NCI-H1436 treated with DMSO at 0.1 percent for 48 hours (cell line): ENCODE results near the gene ZNF185.
A peak's percentile ranks its signal among the peaks of the same experiment; 100 is the strongest.

ENCODE experiments used
- DNase-seq: peaks from one replicate; lab custom pipeline; 2025; lab: John Stamatoyannopoulos, UW

ZNF185 gene

DNA sequence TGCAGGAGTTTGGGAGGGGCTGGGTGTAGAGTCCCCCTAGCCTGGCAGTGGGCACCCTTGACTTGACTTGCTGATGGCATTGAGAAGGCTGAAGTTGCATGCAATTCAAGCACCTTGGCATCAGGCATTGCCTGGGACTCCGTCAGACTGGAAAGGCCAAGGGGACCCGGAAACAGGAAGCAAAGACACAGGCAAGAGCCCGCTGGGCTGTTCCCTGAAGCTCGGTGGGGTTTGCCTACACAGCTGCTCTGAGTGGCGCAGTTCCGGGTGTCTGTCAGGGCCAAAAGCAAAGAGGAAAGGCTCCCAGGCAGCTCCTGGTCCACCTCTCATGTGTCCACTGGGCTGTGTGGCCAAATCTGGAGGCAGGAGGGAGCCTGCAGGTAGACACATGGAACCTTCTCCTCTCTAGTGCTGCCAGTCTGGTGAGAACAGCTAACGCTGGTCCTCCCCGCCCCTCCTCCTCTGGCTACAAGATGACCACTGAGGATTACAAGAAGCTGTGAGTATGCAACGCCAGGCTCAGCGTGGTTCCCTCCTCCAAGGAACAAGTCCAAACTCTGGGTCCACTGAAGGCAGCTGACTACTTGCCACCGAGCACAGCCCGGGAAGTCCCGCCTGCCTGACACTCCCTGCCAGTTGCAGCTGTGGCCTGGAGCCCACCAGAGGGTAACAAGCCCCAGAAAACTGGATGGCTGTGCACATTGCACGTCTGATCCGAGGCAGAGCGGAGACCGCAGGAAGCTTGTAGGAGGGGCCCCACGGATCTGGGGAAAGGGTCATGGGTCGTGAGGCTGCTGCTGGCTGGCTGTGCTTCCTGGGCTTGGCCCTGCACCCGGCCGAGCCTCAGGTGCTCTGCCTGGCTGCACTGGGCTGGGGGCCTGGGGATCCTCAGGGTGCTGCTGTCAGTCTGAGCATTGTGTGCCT is 20.1 kb downstream of the ZNF185 start:
- no peak for DNase-seq

DNA sequence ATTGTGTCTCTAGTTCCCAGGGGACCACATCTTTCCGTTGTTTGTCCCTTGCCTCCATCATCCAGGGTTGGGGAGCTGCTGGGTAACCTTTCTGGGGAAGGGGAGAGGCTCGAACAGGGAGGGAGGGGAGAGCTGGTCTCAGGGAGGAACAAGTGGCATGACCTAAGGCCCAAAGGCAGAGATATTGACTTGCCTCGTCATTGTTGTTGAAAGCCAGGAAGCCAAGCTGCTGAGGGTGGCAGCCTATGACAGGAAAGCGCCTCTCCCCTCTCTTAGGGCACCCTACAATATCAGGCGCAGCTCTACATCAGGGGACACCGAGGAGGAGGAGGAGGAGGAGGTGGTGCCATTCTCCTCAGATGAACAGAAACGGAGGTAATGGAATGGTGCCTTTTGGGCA is 20.8 kb downstream of the ZNF185 start:
- DNase-seq = no peak

DNA sequence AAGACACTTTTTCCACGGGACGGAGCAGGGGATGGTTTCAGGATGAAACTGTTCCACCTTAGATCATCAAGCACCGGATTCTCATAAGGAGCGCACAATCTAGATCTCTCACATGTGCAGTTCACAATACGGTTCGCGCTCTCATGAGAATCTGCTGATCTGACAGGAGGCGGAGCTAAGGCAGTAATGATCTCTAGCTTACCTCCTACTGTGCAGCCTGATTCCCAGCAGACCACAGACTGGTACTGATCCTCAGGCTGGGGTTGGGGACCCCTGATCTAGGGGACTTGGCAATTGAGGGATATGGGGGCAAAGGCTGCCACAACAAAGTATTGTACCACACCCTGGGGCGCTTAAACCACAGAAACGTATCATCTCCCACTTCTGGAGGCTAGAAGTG is 25.7 kb downstream of the ZNF185 start:
- no peak for DNase-seq

DNA sequence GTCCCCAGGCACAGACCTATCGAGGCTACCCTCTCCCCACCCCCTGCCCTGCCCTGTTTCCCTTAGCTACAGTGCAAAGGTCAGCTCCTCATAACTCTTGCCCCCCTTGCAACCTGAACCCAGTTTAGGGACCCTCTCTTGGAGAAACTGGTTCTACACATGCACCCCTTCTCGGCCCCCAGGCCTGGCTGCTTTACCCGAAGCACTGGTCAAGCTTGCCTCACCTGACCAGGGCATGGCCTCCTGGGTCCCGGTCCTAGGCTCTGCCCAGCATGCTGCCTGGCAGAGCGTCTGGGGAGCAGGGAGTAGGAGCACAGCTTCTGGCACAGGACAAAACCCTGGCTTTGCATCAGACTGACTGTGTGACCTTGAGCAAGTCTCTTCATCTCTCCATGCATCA is 28.0 kb downstream of the ZNF185 start:
- no peak for DNase-seq

DNA sequence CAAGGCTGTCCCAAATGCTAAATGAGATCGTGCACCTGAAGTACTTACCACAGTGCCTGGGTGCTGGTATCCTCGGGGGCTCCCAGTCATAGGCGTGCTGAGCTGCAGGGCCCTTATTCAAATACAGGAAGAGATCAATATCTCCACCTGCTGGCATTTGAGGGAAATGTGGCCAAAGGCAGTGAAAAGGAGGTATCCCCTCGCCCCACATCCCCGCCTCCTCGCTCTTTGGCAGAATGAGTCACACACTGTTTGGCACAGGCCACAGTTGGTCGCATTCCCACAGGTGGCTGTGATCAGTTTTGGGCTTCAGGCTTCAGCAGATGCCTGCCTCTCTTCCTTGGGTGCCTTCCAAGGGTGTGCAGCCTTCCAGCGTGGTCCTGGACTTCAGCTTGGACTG is 28.4 kb downstream of the ZNF185 start:
- DNase-seq = peak; percentile 16

DNA sequence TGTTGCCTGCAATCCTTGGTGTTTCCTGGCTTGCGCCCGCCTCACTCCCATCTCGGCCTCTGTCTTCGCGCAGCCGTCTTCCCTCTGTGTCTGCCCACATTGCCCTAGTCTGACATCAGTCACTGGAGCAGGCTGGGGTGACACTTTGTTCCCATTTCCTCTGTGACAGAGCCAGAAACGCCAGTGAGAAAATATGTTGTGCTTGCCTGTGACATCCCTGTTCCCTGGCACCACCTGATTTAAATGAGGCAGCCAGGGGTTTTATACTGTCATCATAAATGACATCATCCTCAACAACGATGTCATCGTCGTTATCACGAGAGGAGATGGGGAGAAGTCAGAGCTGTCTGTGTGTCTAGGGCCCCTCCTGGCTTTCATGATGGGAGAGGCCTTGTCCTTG is 29.1 kb downstream of the ZNF185 start:
- DNase-seq = no peak

DNA sequence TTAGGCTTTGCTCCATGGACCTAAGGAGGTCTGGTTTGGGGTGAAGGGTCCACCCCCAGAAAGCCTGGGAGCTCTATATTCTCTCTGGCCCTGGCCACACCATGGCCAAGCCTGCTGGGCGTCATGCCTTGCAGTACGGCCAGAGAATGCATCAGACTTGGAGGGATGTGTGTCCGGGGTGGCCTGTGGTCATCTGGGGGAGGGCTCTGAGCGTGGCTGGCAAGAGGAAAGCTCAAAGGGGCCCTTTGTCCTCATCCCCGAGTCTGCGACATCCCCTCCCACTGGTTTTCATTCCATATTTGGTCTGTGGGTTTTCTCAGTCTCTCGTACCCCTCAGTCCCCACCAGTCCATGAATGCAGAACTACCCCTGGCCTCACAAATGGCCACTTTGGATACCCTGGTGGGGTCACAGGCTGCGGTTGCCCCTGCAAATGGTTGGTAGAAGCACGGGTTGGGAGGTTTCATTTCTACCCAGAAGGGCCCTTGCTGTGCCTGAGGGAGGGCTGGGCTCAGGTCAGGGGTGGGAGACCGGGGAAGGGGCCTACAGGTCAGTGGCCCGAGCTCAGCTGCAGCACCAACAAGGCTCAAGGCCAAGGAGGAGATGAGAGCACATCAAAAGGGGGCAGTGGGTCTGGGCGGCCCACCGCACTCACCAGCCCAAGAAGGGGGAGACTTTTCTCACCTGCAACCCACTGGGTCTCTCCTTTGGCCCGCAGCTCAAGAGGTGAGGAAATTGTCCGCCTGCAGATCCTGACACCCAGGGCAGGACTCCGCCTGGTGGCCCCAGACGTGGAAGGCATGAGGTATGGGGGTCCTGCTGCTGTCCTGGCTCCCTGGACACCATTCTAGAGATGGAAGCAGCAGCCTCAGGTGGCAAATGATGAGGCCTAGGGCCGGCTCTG is 30.2 kb downstream of the ZNF185 start:
- DNase-seq = no peak

DNA sequence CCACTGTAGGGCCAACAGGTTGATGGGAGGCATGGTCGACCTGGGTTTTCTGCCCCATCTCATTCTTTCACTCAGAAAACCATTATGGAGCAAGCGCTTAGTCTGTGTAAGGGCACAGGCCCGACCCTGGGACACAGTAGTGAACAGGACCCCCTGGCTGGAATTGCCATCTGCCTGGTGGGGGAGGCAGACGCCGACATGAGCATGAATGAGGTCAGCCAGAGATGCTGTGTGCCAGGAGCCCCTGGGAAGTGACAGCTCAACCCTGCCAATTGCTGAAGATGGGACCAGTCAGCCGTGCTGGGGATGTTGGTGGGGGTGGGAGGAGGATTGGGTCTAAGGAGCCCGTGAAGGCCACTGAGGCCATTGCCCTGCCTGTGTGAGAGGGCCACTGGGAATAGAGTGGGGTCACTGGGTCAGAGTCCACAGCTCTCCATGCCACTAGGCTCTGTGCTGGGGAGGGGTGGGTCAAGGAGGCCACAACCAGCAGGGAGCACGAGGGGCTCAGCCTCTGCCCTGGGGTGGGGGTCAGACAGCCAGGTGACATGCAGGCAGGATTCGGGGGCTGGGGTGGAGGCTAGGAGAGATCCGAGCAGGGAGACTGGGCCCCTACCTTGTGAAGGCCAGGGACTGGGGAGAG is 31.0 kb downstream of the ZNF185 start:
- DNase-seq = no peak

DNA sequence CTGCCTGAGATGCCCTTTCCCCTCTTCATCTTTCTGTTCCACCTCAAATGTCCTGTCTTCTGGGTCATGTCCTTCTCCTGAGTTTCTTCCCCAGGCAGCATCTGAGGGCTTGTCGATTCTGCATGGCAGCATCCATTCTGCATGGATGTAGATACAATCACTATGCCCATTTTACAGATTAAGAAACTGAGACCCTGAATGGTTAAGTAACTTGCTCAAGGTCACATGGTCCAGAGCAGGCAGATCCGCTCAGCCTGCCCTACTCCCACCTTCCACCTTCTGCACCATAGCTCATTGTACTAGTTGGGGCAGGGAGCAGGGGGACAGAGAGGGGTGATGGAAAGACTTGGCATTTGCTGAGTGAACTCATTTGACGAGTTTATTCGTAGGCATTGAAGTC is 32.0 kb downstream of the ZNF185 start:
- DNase-seq = no peak

DNA sequence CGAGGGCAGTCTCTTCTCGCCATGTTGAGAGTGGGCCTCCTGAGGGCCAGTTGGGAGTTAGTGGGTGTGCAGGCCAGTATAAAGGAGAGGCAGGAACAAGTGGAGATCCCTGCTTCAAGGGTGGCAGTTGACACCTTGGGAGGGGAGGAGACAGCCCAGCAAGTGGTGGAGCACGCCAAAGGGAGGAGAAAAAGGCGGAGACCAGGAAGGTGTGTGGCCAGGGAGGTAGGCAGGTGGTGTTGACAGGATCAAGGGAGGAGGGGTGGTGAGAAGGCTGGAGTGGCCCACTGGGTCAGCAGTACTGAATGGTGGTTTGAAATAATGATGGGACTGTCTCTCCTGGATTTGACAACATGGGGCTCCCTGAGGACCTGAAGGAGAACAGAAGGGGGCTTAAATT is 32.6 kb downstream of the ZNF185 start:
- no peak for DNase-seq

DNA sequence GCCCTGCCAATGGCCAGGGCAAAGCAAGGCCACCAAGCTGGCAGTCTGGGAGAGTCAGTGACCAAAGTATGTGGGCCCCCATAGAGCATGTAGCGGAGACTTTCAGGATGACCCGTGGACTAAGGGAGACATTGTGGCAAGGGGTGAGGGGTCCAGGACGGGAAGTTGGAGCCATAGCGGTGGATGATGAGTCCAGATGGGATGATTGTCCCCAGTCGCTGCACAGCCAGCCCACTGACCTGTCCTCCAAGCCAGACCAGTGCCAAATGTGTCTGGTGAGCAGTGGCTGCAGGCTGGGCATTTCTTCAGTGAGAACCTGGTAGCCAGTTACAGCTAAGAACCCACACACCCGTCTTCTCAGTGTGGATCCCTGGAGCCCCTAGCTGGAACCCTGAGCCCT is 34.3 kb downstream of the ZNF185 start:
- DNase-seq = no peak

DNA sequence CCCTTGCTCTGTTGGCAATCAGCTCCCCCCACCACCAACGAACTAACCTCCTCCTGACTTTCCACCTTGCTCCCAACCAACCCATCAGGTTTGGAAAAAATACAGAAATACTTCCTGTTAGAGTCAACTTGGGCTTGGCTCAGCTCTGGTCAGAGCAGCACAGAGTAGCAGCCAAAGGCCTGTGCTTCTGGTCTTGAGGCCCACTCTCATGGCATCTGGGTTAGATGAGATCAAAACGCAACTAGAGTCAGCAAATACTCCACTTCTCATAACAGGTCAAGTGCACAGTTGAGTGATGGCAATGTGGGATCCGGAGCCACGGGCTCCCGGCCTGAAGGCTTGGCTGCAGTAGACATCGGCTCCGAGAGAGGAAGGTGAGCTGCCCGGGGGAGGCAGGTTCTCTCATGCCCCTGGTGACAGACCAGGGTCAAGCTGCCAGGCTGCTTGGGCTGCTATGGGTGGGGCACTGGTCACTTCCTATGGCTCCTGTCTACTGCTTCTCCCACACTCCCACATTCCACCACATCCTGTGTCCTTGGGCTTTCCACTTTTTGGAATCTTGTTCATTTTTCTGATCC is 34.8 kb downstream of the ZNF185 start:
- DNase-seq = no peak

DNA sequence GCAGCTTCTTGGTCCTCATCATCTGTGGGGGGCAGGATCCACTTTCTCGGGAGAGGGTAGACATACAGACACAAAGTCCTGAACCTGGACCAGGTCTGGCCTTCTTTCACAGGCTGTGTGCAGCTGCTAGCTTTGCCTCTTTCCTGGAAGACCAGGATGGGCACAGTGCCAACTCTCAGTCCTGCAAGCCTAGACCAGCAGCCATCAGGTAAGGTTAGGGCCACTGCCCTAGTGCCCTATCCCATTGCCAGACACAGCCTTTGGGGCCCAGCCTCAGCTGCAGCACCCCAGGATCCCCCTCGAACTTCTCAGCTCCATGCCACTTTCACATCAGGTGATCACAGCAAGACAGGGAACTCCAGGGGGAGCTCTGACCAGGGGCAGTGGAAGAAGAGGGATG is 38.4 kb downstream of the ZNF185 start:
- no peak for DNase-seq

DNA sequence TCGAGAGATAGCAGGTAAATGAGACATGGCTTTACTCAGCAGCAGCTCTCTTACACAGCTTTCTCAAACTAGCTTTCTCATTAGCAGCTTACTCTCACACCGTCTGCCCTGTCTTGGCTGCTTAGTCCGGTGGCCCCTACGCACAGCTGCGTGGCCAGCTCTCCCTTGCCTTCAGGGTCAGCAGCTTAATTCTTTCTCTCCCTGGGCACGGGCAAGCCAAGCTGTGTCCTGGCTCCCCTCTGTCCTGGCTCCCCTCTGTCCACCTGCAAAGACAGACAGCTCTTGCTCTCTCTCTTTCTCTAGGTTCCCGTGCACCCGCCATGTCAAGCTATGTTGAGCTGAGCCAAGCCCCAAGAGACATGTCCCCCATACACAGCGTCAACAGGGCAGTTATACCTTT is 39.4 kb downstream of the ZNF185 start:
- DNase-seq = no peak

DNA sequence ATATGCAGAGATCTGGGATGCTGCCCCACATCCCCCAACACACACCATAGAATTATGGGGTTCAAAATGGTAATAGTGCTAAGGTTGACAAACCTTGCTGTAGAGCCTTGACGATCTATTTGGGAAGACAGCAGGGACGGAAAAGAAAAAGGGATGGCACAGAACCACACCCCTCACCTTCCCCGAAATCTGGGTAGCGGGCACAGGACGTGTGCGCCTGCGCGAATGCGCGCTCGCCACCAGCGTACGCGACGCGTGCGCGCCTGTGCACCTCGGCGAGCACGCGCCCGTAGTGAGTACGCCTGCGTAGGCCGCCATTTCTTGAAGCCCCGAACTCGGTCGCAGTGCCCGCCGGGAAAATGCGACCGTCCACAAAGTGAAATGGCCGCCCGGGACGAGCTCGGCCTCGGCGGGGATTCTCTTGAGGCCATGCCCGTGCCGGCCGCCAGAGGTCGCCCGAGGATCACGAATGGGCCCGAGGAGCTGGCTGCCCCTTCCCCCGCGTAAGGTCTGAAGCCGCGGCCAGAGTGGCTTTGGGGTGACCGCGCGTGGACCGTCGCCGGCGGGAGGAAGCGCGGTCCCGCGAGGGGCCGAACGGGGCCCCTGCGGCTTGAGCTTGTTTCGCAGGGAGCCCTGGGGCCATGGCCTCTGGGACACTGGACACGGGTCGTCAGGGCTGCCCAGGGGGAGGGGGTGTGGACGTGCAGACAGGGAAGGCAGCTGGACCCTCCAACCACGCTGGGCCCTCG is 43.6 kb downstream of the ZNF185 start:
- peak; percentile 76 for DNase-seq

DNA sequence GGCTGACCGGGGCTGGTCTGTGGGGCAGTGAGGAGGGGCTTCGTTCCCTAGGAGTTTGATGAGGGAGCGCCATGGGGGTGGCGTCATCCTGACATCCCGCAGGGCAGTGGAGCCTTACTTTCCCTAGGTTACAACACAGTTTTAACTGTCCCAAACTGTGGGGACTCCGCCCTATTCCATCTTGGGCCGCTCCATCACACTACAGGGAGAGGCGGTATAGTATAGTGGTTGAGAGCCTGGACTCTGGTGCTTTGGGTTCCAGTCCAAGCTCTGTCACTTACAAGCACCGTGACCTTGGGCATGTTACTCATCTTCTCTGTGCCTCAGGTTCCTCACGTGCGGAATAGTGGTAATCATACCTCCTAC is 44.2 kb downstream of the ZNF185 start:
- DNase-seq = no peak

DNA sequence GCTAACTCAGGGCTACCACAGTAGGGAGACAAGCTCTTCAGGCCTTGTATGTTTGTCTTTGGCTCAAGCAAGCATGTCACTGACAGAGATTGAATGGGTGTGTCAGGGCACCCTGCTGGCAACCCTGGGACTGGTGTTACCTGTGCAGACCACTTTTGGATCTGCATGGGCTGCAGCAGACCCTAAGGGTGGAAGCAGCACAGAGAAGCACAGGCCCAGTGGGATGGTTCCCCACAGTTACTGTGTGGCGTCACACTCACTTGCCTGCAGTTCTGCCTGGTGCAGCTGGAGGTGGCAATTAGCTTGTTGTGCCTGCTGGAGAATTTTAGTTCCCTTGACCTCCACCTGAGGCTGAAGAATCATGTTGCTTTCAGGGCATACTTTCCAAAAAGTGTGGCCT is 46.0 kb downstream of the ZNF185 start:
- no peak for DNase-seq

DNA sequence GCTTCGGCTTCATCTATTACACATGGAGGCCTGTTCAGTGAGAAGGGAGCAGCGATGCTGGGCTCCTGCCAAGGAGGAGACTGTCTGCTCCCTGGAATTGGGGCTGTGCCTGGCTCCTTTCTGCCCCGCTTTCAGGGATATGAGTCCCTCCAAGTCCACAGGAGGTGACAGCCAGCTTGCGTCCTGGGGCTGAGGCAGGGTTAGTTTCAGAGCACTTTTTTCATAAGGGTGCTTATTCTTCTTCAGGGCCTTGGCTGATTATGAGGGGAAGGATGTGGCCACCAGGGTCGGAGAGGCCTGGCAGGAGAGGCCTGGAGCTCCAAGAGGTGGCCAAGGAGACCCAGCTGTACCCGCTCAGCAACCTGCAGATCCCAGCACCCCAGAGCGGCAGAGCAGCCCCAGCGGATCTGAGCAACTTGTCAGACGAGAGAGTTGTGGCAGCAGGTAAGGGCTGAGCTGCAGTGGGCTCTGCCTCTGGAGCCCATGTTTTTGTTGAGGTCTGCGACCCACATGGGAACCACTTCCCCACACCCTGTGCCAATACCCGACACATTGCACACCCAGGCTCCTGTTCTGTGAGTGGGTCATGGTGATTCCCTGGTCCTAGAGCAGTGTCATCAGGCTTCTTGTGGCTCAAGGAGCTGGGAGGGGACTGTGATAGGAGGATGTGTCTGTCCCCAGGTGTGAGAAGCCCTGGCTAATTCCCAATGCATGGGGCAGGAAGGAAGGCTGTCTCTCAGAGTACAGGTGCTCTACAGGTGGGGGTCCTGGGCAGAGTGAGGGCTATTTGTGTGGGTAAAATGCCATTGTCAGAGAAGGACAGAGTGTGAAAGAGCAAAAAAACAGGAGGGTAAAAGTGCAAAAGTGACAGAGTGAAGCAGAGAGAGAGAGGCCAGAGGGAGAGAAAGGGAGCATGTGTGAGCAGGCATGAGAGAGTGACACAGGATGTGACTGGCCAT is 47.4 kb downstream of the ZNF185 start:
- no peak for DNase-seq

DNA sequence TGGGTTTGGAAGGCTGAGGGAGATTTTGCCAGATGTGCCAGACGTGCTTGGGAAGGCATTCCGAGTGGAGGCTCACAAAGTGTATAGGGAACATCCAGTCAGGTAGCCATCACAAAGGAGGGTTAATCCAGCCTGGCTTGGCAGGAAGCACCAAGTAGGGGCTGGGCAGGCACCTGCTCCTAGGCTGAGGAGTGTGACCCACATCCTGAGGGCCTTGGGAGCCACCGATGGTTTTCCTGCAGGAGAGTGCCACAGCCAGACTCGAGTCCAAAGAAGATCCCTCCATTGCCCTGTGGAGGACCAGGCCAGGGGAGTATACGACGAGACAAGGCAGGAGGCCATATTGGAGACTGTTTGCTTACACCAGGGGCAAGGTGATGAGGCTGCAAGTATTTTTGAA is 48.8 kb downstream of the ZNF185 start:
- DNase-seq = no peak
